Measurements from ENCODE around the gene STK32B. TPM values are rescaled to one million over a fixed set of nuclear protein-coding genes. Genes with fewer than 3 reads are reported as not detected.

STK32B gene
- total RNA-seq, 1 donor from 2014 or later, result 2.5 TPM

DNA sequence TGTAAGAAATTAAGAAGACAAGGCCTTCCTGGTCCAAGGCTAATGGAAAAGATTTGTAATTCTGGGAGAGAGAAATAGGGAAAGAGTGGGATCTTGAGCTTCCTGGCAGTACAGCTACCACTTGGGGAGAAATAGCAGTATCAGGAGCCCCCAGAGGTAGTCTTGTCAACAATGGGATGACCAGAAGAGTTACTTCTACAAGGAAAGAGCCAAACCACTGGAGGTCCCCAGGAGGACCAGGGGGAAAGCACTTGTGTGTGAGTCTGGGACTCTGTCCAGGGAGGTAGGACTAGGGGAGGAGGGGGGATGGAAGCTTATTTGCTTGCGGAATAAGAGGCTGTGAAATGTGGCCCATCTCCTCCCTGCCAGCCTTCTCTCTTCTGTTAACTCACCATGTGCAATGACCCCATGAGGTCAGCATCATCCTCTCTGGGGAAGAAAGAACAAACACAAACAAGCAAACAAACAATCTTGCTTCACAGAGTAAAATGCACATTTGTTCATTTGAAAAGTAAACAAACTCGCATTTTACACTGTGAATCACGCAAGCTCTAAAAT lies 160.1 kb downstream of the STK32B start:
- DNase-seq, result no peak
- H3K36me3 Mint-ChIP-seq (ENCODE audit: unreplicated experiment), result no peaks in the 10 kb centered on the region
- H3K27me3 Mint-ChIP-seq (ENCODE audit: unreplicated experiment), result peaks cover 9% of the 10 kb centered on the region
- H3K9me3 Mint-ChIP-seq (ENCODE audit: unreplicated experiment), result no peaks in the 10 kb centered on the region
- TF ChIP-seq, protein P1, sequence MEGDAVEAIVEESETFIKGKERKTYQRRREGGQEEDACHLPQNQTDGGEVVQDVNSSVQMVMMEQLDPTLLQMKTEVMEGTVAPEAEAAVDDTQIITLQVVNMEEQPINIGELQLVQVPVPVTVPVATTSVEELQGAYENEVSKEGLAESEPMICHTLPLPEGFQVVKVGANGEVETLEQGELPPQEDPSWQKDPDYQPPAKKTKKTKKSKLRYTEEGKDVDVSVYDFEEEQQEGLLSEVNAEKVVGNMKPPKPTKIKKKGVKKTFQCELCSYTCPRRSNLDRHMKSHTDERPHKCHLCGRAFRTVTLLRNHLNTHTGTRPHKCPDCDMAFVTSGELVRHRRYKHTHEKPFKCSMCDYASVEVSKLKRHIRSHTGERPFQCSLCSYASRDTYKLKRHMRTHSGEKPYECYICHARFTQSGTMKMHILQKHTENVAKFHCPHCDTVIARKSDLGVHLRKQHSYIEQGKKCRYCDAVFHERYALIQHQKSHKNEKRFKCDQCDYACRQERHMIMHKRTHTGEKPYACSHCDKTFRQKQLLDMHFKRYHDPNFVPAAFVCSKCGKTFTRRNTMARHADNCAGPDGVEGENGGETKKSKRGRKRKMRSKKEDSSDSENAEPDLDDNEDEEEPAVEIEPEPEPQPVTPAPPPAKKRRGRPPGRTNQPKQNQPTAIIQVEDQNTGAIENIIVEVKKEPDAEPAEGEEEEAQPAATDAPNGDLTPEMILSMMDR (IDR thresholded peaks at IDR 0.05; ENCODE audit: partially characterized antibody, unreplicated experiment), result no peak
- no peak overlapping the region for H3K4me3 Mint-ChIP-seq (ENCODE audit: unreplicated experiment)
- H3K27ac Mint-ChIP-seq (ENCODE audit: unreplicated experiment), result no peak overlapping the region
- H3K4me1 Mint-ChIP-seq (ENCODE audit: low read depth, unreplicated experiment), result peaks cover 2% of the 10 kb centered on the region

DNA sequence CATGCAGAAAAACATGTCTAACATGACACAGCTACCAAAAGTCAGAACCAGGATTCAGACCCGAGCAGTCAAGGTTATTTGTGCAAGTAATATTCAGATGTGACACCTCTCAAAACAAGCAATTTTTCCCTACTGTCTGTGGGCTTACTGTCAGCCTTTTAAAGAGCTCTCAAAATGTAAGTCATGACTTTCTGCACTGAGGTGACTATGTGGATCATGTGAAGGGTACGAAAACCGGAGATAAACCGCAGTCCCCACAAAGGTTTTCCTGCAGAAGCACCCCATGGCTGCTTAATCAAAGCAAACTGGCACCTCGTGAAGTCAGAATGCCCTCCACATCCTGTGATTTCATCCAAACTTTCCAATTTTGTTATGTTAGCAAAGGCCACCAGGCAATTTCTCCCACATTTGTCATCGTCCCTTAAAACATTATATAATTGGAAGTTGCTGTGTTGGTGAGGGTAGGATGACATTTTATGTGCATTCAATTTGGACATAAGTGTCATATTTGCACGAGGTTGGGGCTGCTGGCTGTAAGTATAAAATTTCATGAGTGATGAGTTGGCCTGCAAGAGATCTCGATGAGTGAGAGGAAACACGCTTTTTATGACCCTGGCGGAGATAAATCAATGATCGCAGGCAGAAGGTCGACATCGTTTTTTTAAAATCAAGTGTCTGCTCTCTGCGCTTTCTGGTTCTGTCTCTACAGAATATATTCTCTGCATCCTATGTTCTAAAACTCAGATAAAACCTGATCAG lies 161.2 kb downstream of the STK32B start:
- Mint-ChIP-seq H3K4me1 (ENCODE audit: low read depth, unreplicated experiment) (no peaks in the 10 kb centered on the region), H3K4me3 (ENCODE audit: unreplicated experiment) (no peak overlapping the region), H3K27me3 (ENCODE audit: unreplicated experiment) (peaks cover 8% of the 10 kb centered on the region), H3K36me3 (ENCODE audit: unreplicated experiment) (no peaks in the 10 kb centered on the region), H3K27ac (ENCODE audit: unreplicated experiment) (no peak overlapping the region), H3K9me3 (ENCODE audit: unreplicated experiment) (no peaks in the 10 kb centered on the region)
- DNase-seq, result no peak
- TF ChIP-seq, protein P1 (IDR thresholded peaks at IDR 0.05; ENCODE audit: partially characterized antibody, unreplicated experiment), result no peak

DNA sequence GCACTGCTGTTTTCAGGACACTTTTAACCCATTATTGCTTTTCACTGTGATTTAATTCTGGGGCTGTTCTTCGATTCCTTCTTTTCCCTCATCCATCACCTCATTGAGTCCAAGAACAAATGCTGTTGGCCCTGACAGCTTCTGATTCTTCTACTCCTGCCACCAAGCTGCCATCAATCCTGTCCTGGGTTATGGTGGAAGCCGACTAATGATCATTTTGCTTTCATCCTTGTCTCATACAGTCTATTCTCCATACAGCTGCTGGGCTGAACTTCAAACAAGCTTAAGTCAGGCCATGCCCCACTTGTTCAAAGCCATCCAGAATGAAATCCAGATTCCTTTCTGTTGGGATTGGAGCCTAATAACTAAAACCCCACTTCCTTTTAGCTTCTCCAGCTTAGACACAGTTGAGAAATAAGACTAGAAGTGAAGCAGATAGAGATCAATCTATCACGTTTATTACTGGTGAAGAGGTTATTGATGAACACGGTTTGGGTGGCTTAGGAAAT lies 161.9 kb downstream of the STK32B start:
- no peaks in the 10 kb centered on the region for H3K4me1 Mint-ChIP-seq (ENCODE audit: low read depth, unreplicated experiment)
- TF ChIP-seq, protein P1 (IDR thresholded peaks at IDR 0.05; ENCODE audit: partially characterized antibody, unreplicated experiment), result no peak

DNA sequence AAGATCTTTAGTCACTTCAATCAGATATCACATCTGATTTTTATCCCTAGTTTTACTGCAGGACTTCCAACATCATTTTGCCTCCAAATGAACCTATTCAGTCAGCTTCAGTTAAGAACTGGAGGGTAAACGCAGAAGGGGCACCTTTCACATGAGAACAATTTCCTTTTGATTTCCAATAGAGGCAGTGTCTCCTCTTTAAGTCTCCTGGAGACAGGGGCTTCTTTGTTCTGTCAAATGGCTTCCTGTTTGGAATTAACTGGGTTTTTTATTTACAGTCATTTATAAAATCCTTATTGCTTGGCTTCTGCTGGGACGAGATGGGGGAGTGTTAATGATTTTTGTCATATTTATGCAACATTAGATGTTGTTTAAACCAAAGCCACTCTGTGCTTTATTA lies 164.0 kb downstream of the STK32B start:
- H3K27me3 Mint-ChIP-seq (ENCODE audit: unreplicated experiment), result peaks cover 4% of the 10 kb centered on the region
- H3K36me3 Mint-ChIP-seq (ENCODE audit: unreplicated experiment), result no peaks in the 10 kb centered on the region
- no peaks in the 10 kb centered on the region for H3K4me1 Mint-ChIP-seq (ENCODE audit: low read depth, unreplicated experiment)
- DNase-seq, result no peak
- H3K27ac Mint-ChIP-seq (ENCODE audit: unreplicated experiment), result no peak overlapping the region
- no peaks in the 10 kb centered on the region for H3K9me3 Mint-ChIP-seq (ENCODE audit: unreplicated experiment)
- H3K4me3 Mint-ChIP-seq (ENCODE audit: unreplicated experiment), result no peak overlapping the region
- TF ChIP-seq, protein P1 (IDR thresholded peaks at IDR 0.05; ENCODE audit: partially characterized antibody, unreplicated experiment), result no peak

More for the DNA sequence above, 161.9 kb downstream of the STK32B start:
- DNase-seq, result no peak
- H3K27me3 Mint-ChIP-seq (ENCODE audit: unreplicated experiment), result peaks cover 8% of the 10 kb centered on the region
- H3K4me3 Mint-ChIP-seq (ENCODE audit: unreplicated experiment), result no peak overlapping the region
- no peak overlapping the region for H3K27ac Mint-ChIP-seq (ENCODE audit: unreplicated experiment)
- H3K36me3 Mint-ChIP-seq (ENCODE audit: unreplicated experiment), result no peaks in the 10 kb centered on the region
- no peaks in the 10 kb centered on the region for H3K9me3 Mint-ChIP-seq (ENCODE audit: unreplicated experiment)

DNA sequence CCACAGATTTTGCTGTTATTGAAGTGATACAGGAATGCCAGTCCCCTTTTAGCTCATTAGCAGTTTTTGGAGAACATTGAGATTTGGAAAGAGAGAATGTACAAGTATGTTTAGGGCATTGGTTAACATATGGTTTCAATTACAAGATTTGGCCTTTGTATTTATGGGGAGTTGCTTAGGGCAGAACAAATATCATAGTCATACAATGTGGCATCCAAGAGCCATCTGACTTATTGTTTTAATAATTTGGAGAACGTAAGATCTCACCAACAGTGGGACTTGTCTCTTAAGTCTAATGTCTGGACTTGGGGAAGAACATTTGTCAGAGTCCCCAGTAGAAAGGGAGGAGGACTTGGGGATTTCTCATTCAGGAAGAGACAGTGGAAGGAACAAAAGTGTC lies 166.1 kb downstream of the STK32B start:
- Mint-ChIP-seq H3K4me1 (ENCODE audit: low read depth, unreplicated experiment) (no peaks in the 10 kb centered on the region), H3K9me3 (ENCODE audit: unreplicated experiment) (no peaks in the 10 kb centered on the region), H3K36me3 (ENCODE audit: unreplicated experiment) (no peaks in the 10 kb centered on the region), H3K4me3 (ENCODE audit: unreplicated experiment) (no peak overlapping the region), H3K27me3 (ENCODE audit: unreplicated experiment) (no peaks in the 10 kb centered on the region), H3K27ac (ENCODE audit: unreplicated experiment) (no peak overlapping the region)
- no peak for DNase-seq
- TF ChIP-seq, protein P1 (IDR thresholded peaks at IDR 0.05; ENCODE audit: partially characterized antibody, unreplicated experiment), result no peak

Data from glutamatergic neuron (in vitro differentiated cells).